ENCODE results near the gene OPCML. TPM values are rescaled to one million over a fixed set of nuclear protein-coding genes. Genes with fewer than 3 reads are reported as not detected.

Gene OPCML
- total and polyA plus RNA-seq, 2 donors (not counting 1 experiment from before 2014, with no cell fraction given), result 0.99 to 2.8 TPM

DNA sequence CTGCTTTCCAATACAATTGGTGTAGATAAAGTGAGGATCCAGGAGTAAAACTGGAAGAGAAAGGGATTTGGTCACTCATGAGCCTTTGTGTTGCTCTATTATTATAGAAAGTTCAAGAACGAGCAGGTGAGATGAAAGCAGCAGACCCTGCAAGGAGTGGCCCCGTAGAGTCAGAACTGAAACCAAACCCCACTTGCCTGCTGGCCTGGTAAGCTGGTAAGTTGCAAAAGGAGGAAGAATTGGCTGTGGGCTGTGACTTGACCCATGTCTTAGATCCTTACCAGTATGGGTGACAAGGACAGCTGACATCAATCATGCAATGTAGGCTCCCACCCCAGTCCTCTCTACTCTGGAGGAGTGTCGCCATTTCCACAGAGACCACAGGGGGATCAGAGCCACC, 201.3 kb downstream of the OPCML start:
- DNase-seq (ENCODE audit: low read depth in 2 of 2), result no peak
- Histone ChIP-seq H3K4me3 (replicated peaks in 1 of 4; ENCODE audit: control extremely low read depth in 1 of 4, insufficient read depth in 1 of 4, low read depth in 3 of 4, low read length in 4 of 4) (no peak overlapping the region), H3K9me3 (ENCODE audit: control insufficient read depth, insufficient read depth, low read depth, low read length) (no peaks in the 10 kb centered on the region), H3K79me2 (ENCODE audit: control insufficient read depth, insufficient read depth, low read length) (no peaks in the 10 kb centered on the region), H3K27ac (ENCODE audit: insufficient read depth, low read length) (no peak overlapping the region), H3K4me2 (ENCODE audit: extremely low read depth, insufficient read depth, low read length) (no peak overlapping the region), H2AFZ (ENCODE audit: low read length) (no peak overlapping the region), H3K9ac (ENCODE audit: insufficient read depth, low read length) (no peak overlapping the region), H3K4me1 (ENCODE audit: control insufficient read depth, extremely low read depth, insufficient read depth, low read length) (no peaks in the 10 kb centered on the region), H3K36me3 (ENCODE audit: control insufficient read depth, insufficient read depth, low read length) (no peaks in the 10 kb centered on the region), H4K20me1 (ENCODE audit: control insufficient read depth, extremely low read depth, insufficient read depth, low read length) (no peaks in the 10 kb centered on the region), H3K27me3 (ENCODE audit: control insufficient read depth, insufficient read depth, low read length) (no peaks in the 10 kb centered on the region)
- TF ChIP-seq, protein P1, sequence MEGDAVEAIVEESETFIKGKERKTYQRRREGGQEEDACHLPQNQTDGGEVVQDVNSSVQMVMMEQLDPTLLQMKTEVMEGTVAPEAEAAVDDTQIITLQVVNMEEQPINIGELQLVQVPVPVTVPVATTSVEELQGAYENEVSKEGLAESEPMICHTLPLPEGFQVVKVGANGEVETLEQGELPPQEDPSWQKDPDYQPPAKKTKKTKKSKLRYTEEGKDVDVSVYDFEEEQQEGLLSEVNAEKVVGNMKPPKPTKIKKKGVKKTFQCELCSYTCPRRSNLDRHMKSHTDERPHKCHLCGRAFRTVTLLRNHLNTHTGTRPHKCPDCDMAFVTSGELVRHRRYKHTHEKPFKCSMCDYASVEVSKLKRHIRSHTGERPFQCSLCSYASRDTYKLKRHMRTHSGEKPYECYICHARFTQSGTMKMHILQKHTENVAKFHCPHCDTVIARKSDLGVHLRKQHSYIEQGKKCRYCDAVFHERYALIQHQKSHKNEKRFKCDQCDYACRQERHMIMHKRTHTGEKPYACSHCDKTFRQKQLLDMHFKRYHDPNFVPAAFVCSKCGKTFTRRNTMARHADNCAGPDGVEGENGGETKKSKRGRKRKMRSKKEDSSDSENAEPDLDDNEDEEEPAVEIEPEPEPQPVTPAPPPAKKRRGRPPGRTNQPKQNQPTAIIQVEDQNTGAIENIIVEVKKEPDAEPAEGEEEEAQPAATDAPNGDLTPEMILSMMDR (conservative IDR thresholded peaks at IDR 0.05 in 1 of 2, IDR thresholded peaks at IDR 0.05 in 1 of 2; ENCODE audit: low read depth in 1 of 2, low read length in 2 of 2), result no peak
- TF ChIP-seq EZH2 (IDR thresholded peaks at IDR 0.05; ENCODE audit: low read length, missing control alignments), result no peak

DNA sequence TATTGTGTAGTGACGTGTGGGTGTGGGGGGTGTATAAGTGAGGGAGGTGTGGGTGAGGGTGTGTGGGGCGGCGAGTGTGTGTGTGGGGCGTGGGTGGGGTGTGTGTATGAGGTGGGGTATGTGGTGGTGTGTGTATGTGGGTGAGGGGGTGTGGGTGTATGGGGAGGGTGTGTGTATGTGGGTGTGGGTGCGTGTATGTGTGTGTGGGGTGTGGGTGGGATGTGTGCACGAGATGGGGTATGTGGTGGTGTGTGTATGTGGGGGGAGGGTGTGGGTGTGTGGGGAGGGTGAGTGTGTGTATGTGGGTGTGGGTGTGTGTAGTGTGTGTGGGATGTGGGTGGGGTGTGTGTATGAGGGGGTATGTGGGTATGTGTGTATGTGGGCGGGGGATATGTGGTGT, 205.5 kb downstream of the OPCML start:
- Histone ChIP-seq H3K4me1 (ENCODE audit: control insufficient read depth, extremely low read depth, insufficient read depth, low read length) (no peaks in the 10 kb centered on the region), H4K20me1 (ENCODE audit: control insufficient read depth, extremely low read depth, insufficient read depth, low read length) (no peaks in the 10 kb centered on the region), H2AFZ (ENCODE audit: low read length) (no peak overlapping the region), H3K27me3 (ENCODE audit: control insufficient read depth, insufficient read depth, low read length) (no peaks in the 10 kb centered on the region), H3K79me2 (ENCODE audit: control insufficient read depth, insufficient read depth, low read length) (no peaks in the 10 kb centered on the region), H3K9ac (ENCODE audit: insufficient read depth, low read length) (no peak overlapping the region), H3K36me3 (ENCODE audit: control insufficient read depth, insufficient read depth, low read length) (no peaks in the 10 kb centered on the region), H3K27ac (ENCODE audit: insufficient read depth, low read length) (no peak overlapping the region), H3K4me2 (ENCODE audit: extremely low read depth, insufficient read depth, low read length) (no peak overlapping the region), H3K4me3 (replicated peaks in 1 of 4; ENCODE audit: control extremely low read depth in 1 of 4, insufficient read depth in 1 of 4, low read depth in 3 of 4, low read length in 4 of 4) (no peak overlapping the region), H3K9me3 (ENCODE audit: control insufficient read depth, insufficient read depth, low read depth, low read length) (no peaks in the 10 kb centered on the region)
- TF ChIP-seq, protein P1 (conservative IDR thresholded peaks at IDR 0.05 in 1 of 2, IDR thresholded peaks at IDR 0.05 in 1 of 2; ENCODE audit: low read depth in 1 of 2, low read length in 2 of 2), result no peak
- TF ChIP-seq EZH2 (IDR thresholded peaks at IDR 0.05; ENCODE audit: low read length, missing control alignments), result no peak
- no peak for DNase-seq (ENCODE audit: low read depth in 2 of 2)

DNA sequence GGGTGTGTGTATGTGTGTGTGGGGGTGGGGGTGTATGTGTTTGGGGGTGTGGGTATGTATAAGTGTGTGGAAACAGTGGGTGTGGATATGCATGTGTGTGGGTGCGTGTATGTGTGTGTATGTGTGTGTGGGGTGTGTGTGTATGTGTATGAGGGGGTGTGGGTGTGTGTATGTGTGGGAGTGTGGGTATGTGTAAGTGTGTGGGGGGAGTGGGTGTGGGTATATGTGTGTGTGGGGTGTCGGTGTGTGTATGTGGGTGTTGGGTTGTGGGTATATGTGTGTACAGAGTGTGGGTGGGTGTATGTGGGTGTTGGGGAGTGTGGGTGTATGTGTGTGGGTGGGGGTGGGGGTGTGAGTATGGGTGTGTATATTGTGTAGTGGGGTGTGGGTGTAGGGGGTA, 206.0 kb downstream of the OPCML start:
- Histone ChIP-seq H3K4me2 (ENCODE audit: extremely low read depth, insufficient read depth, low read length) (no peak overlapping the region), H4K20me1 (ENCODE audit: control insufficient read depth, extremely low read depth, insufficient read depth, low read length) (no peaks in the 10 kb centered on the region), H3K79me2 (ENCODE audit: control insufficient read depth, insufficient read depth, low read length) (no peaks in the 10 kb centered on the region), H3K27ac (ENCODE audit: insufficient read depth, low read length) (no peak overlapping the region), H3K9me3 (ENCODE audit: control insufficient read depth, insufficient read depth, low read depth, low read length) (no peaks in the 10 kb centered on the region), H3K36me3 (ENCODE audit: control insufficient read depth, insufficient read depth, low read length) (no peaks in the 10 kb centered on the region), H3K9ac (ENCODE audit: insufficient read depth, low read length) (no peak overlapping the region), H3K27me3 (ENCODE audit: control insufficient read depth, insufficient read depth, low read length) (no peaks in the 10 kb centered on the region), H2AFZ (ENCODE audit: low read length) (no peak overlapping the region), H3K4me3 (replicated peaks in 1 of 4; ENCODE audit: control extremely low read depth in 1 of 4, insufficient read depth in 1 of 4, low read depth in 3 of 4, low read length in 4 of 4) (no peak overlapping the region), H3K4me1 (ENCODE audit: control insufficient read depth, extremely low read depth, insufficient read depth, low read length) (no peaks in the 10 kb centered on the region)
- TF ChIP-seq EZH2 (IDR thresholded peaks at IDR 0.05; ENCODE audit: low read length, missing control alignments), result no peak
- TF ChIP-seq, protein P1 (conservative IDR thresholded peaks at IDR 0.05 in 1 of 2, IDR thresholded peaks at IDR 0.05 in 1 of 2; ENCODE audit: low read depth in 1 of 2, low read length in 2 of 2), result no peak
- no peak for DNase-seq (ENCODE audit: low read depth in 2 of 2)
